HG03097 (cell line): ENCODE data around the gene GRIK4.
"Not testable (repeated sequence)": the region's sequence is repeated elsewhere in the genome, so short reads cannot be mapped to it uniquely, and the experiment has no call there.

Source experiments
- ATAC-seq: cut with Tn5 transposase; IDR thresholded peaks from one replicate; pipeline ENCODE4 v1.9.1; 2021; ENCODE audit not compliant: unreplicated experiment, low FRiP score

Gene GRIK4

DNA sequence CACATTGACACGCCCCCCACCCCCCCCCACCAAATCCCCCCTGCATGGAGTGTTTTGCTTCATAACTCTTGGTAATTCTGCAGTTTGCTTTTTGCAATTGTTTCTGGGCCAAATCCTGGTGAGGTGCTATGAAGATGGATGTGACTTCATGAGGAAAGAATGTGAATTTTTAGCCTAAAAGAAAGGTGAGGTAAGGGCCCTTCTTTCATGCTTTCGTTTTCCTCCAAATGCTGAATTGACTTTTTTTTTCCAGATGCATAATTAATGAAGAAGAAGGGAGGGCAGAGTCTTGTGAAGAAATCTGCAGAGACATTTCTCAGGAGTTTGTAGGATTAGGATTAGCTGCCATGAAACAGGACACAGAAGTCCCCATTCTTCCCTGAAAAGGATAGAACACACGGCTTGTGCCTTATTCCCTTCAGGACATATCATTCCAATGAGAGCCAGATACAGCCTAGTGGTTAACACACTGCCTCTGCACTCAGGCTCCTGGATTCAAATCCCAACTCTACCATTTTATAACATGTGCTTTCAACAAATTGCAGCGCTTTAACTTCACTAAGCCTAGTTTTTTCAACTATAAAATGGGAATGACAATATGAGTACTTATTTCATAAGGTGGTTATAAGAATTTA lies 492.8 kb downstream of the GRIK4 start:
- no peak for ATAC-seq

DNA sequence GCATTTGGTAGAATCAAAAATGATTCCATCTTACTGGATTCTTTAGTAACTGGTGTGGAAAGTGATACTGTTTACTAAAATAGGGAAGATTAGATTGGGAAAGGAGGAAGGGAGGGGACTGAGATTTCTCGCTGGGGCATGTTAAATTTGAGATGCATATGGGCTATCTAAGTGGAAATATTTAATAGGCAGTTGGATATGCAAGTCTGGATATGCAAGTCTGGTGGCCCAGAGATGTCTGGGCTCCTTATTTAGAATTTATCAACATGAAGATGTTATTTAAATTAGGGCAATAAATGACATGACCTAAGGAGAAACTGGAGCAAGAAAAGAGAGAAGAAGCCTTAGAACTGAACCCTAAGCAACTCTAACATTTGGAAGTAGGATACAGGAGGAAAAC lies 495.4 kb downstream of the GRIK4 start:
- no peak for ATAC-seq

DNA sequence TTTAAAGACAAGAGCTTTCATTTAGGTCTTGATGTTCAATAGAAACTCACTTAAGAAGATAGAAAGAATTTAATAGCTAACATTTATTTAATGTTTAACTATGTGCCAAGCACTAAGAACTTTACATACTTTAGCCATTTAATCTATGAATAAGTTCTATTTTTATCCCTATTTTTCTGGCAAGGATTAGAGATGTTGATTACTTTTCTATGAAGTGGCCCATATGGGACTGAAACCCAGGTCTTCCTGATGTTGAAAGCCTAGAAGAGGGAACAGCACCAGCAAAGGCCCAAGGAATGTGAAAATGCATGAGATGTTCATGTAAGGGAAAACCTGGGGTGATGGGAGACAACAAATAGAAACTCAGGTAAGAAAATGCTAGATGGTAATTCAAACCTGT lies 497.0 kb downstream of the GRIK4 start:
- ATAC-seq, result no peak

DNA sequence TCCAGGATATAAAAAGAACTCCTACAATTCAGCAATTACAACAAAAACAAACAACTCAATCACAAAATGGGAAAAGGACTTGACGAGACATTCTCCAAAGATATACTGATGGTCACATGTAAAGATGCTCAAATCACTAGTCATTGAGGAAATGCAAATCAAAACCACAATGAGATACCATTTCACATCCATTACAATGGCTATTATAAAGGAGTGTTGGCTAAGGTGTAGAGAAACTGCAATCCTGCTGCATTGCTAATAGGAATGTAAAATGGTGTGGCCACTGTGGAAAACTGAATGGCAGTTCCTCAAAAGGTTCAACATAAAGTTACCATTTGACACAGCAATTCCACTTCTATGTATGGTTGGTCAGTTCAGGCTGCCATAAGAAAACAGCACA lies 500.5 kb downstream of the GRIK4 start:
- ATAC-seq, result no peak

DNA sequence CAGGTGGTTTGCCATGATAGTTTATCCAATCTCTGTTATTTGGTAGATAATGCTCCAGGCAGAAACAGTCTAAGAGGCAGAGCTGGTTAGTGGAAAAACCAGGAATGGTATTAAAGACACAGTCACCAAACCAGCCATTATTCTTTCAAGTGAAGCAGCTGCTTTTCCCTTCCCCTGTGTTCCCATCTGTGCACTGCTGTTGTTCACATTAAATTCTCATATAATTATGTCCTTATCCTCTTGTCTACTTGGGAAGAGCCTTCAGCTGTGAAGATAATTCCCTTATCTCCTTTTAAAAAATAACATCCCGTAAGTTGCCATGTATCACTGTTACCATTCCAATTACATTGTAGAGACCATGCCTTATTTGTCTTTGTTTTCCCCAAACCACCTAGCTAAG lies 507.2 kb downstream of the GRIK4 start:
- no peak for ATAC-seq

DNA sequence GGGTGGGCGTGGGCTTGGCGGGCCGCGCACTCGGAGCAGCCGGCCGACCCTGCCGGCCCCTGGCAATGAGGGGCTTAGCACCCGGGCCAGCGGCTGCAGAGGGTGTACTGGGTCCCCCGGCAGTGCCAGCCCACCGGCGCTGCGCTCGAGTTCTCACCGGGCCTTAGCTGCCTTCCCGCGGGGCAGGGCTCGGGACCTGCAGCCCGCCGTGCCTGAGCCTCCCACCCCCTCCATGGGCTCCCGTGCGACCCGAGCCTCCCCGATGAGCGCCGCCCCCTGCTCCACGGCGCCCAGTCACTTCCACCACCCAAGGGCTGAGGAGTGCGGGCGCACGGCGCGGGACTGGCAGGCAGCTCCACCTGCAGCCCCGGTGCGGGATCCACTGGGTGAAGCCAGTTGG lies 510.2 kb downstream of the GRIK4 start:
- ATAC-seq, result not testable (repeated sequence)

DNA sequence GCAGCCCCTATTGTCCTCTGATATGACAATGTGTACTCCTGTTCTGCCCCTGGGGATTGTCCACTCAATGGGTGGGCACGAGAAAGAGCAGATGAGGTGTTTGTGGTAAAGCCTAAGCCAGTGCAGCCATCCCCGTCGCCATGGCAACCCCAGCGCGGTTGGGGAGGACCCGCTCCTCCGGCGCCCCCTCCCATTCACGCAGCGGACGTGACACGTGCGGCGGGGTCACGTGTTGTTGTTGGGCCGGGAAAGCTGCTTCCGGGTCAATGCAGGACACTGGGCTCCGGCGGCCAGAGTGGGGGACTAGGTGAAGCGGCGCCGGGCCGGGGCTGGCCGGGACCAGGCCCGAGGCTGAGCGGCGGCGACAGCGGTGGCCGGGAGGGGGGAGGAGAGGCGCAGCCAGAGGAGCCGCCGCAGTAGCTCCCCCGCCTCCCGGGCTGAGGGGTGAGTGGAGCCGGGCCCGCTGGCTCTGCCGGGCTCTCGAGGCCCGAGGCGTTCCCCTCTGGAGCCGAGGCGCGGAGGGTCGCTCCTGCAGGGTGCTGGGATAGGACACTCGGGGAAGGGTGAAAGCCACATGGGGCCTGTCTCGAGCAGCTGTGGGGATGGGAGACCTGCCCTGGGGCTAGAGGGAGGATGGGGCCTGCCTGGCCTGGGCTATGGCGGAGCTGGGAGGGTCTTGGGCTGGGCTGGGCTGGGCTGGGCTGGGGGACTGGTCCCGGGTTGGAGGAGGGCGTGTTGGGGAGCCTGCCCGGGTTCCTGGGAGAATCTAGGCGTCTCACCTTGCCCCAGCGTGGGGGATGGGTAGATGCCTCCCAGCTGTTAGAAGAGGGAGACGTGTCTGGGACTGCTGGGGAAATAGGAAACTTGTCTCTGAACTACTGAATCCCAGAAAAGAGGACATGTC lies 512.6 kb downstream of the GRIK4 start, which contains the start of gene TBCEL:
Gene TBCEL, plus strand, starts transcription at position 255 of the 904 bp plus-strand sequence. CDS start 21,589 bp downstream, outside the sequence.
- peak; percentile 94 for ATAC-seq

DNA sequence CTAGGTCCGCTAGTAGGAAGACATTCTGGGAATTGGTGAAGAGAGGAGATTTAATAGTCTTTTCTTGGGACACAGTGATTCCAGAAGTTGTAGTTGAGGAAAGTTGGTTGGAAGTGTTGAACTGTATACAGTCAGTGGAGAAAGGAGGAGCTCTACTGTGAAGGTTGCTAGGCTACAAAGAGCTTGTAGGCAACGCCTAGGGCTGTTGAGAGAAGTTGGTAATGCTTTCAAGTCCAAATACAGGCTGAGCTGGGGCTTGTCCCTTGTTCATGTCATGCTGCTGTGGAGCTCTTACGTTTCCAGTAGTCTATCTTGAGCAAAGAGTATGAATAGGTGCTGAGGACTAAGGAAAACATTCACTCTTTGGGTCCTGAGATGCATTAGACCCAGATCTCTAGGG lies 513.4 kb downstream of the GRIK4 start:
- ATAC-seq, result no peak

DNA sequence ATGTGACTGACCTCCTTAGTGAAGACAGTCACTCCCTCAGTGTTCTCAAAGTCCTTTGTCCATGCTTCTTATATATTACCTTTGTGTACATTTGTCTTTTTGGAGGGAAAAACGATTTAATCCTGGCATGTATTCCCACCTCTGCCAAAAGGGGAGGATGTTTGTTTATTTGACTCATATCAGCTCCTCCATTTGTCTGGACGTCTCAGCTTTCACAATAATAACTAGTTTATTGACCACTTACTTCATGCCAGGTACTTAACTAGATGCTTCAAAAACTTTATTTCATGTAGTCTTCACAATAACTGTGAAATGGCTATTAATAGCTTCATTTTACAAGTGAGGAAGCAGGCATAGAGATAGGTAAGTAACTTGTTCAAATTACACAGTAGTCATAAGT lies 517.6 kb downstream of the GRIK4 start:
- ATAC-seq, result no peak

DNA sequence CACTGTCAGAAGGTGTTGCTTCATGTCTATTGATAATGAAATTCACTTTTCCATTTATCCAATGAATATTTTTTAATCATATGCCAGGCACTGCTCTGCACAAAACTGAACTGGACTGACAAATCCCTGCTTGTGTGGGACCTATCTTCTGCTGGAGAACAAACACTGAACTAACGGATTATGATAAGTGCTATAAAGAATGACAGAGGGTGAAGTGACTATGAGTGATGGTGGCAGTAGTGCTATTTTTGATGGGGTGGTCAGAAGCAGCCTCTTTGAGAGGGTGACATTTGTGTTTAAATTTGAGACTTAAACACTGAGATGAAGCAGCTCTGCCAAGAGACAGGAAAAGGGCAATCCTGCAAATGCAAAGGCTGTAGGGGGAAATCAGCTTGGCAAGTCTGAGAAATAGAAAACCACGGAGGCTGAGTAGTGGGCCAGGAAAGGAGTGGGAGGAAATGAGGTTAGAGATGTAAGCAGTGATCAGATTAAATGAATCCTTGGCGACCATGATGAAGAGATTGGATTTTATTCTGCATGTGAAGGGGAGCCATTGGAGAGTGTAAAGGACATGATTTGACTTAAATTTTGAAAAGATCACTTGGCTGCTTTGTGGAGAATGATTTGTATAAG lies 518.4 kb downstream of the GRIK4 start:
- ATAC-seq, result no peak

DNA sequence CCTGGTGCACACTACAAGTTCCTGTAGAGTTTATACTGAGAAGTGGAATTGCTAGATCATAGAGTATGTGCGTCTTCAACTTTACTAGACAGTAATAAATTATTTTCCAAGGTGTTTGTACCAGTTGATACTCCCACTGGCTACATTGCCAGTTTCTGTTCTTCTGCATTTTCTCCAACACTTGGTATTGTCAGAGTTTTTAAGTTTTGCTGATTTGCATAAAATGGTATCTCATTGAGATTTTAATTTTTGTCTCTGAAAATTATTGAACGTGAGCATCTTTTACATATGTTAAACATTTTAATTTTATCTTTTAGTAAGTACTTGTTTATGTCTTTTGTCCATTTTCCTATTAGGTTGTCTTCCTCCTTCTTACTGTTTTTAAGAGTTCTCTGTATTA lies 519.6 kb downstream of the GRIK4 start:
- no peak for ATAC-seq

DNA sequence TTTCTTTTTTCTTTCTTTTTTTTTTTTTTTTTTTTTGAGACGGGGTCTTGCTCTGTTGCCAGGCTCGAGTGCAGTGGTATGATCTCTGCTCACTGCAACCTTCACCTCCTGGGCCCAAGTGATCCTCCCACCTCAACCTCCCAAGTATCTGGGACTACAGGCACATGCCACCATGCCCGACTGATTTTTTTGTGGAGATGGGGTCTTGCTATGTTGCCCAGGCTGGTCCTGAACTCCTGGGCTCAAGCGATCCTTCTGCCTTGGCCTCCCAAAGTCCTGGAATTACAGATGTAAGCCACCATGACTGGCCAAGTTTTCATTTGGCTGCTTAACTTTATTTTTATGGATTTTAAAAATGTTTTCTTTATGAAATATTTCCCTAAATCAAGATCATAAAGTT lies 520.1 kb downstream of the GRIK4 start:
- not testable (repeated sequence) for ATAC-seq

DNA sequence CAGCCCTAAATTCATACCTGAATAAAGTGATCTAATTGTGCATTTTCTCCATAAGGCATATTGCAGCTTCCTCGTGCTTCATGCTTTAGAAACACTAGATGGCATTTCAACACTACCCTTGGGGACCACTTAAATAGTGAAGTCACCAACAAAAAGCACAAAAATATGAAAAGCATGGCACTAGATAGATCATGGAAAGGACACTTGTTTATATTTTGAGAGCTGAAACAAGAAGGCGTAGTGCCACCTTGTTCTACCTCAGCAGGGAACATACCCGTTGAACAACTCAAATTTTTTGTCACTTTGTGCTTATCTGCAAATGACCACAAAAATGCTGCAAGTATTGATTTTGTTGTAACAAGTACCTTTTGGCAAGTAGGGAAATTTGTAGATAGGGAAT lies 521.0 kb downstream of the GRIK4 start:
- ATAC-seq, result no peak

DNA sequence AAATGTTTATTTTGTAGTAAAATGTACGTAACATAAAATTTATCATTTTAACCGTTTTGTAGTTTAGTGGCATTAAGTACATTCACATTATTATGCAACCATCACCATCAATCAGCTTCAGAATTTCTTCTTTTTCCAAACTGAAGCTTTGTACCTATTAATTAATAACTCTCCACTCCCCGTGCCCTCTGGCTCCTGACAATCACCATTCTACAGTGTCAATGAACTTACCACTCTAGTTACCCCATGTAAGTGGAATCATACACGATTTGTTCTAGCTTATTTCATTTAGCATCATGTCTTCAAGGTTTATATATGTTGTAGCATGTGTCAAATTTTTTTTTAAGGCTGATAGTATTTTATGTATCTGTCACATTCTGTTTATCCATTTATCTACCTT lies 522.1 kb downstream of the GRIK4 start:
- ATAC-seq, result no peak

DNA sequence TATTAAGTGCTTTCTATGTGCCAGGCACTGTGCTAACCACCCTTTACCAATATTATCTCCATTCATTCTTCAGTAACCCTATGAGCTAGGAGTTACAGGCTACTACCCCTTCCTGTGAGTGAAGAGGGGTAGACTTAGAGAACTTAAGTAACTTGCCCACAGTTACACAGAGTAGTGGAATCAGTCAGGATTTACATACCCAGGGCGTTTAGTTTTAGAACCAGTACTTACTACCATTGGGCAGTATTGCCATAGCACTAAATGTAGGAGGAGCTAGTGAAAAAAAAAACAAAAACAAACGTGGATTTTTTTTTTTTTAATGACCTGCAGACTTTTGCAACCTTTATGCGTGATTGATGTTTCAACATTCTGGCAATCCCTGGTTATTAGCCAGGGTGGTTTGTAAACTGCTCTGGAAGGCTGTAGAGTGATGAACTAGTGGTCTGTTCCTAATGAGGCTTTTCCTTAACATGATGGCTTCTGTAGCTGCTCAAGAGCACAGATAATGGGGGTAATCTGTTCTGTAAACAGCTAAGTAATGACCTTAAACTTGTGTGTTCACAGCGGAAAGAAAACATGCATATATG lies 523.7 kb downstream of the GRIK4 start:
- no peak for ATAC-seq

DNA sequence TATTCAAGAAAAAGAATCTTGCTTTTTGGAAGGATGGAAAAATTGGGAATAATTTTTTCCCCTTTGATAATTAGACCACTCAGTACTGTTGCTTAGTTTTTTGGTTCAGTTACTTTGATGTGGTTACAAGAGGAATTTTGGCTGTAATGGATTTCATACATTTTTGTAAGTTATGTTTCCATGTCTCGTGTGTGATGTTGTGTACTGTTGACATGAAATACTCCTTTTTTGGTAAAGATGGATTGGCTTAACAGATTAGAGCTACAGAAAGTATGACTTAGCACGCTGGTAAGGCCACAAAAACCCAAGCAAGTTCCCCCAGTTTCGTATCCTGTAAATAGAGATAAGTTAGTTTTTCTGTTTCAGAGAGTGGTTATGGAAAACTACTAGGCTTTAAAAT lies 524.2 kb downstream of the GRIK4 start:
- no peak for ATAC-seq

DNA sequence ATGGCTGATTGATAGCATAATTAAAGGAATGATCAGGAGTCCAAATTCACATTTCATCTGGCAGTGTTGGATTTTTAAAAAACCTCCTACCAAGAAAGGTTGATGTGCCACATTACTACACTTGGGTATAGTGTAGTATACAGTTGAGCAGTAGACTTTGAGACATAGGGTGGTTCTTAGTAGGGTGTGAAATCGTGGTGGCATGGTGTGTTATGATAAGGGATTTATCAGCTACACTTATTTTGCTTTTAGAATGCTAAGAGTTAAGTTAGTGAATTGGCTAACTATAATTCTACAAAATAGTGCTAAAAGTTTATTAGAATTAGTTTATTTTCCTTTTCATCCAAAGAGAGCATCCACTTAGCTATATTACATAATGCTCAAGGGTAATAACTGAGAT lies 525.5 kb downstream of the GRIK4 start:
- no peak for ATAC-seq
